Measurements from ENCODE around the gene PLA2G15.

DNA sequence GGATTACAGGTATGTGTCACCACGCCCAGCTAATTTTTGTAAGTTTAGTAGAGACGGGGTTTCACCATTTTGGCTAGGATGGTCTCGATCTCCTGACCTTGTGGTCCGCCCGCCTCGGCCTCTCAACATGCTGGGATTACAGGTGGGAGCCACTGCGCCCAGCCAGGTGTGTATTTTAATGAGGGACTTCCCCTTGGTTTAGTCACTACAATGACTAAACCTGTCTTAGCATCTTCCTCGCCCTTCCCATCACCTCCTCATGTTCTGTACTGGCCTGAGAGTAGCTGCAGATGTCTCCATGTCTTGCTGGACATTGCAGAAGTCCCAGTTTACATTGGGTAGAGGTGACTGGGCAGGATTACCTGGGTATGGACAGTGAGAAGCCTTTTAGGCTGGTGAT, 28.7 kb downstream of the PLA2G15 start:
- TF ChIP-seq EZH2 (IDR thresholded peaks at IDR 0.05; ENCODE audit: borderline replicate concordance, low read length): no peak
- no peak for TF ChIP-seq CTCF (conservative IDR thresholded peaks at IDR 0.05 in 1 of 2, IDR thresholded peaks at IDR 0.05 in 1 of 2; ENCODE audit: extremely low read depth in 1 of 2, insufficient read depth in 1 of 2, low read depth in 1 of 2, low read length in 2 of 2)

Measured in mammary epithelial cell (primary cell).